ENCODE results near the gene ACSL1.
"Not testable (repeated sequence)": the region's sequence is repeated elsewhere in the genome, so short reads cannot be mapped to it uniquely, and the experiment has no call there.

Gene ACSL1

DNA sequence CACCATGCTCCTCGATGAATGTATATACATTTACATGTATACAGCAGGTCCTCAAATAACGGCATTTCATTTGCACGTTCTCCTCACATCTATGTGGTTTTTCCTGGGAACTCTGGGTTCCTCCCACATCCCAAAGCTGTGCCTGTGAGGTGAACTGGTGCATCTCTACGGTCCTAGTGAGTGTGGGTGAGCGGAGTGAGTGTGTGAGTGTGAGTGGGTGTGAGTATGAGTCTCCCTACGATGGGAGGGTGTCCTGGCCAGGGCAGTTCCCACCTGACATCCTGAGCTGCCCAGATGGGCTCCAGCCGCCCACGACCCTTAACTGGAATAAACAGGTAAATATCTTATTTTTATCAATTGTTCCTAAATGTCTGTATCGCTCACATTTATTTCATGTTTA is 40.0 kb downstream of the ACSL1 start:
- no peak for DNase-seq

DNA sequence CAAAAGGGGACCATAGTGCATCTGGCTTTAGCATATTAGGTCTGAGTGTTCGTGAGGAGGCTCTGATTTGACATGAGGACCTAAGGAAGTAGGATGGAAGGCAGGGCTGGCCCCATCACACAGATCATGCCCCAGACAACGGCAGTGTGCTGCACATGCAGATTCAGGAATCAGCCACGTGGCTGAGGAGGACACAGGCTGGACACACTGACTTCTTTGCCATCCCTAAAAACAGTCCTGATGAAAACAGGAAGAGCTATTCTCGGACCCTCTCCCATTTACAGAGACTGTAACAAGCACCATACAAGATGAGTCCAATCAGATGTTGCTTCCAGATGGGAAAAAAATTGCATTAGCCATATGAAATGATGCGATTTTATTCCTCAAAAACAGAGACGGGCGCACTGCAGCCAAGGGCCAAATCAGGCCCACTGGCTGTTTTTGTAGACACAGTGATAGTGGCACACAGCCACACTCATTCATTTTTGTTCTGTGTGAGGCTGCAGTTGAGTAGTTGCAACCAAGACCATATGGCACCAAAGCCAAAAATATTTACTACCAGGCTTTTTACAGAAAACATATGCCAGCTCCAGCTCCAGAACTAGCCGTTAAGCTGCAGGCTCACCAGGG is 41.0 kb downstream of the ACSL1 start:
- DNase-seq, result no peak

DNA sequence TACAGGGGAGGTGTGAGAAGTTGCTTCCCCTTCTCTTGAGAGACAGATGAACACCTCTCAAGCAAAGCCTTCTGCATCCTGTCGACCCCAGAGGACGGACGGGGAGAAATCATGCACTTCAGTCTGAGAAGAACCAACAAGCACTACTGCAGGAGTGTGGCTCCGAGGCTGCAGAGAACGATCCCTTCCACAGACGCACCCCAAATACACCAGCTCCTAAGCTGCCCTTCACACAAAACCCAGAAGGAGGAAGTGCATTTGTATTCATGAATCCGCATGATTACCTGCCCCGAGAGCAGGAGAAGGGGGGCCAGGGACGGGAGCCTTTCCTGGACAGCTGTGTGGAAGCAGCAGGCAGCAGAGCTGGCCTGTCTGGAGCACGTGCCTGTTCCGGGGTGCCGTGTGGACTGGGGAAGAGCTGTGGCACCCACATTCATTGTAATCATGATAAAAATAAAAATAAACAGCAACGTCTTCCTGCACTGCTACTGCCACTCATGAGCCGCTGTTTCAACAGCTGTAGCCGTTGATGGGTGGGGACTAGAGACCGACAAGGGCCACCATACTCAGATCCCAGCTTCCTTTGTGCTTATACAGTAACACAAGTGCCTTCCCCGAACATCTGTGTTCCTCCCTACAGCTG is 42.9 kb downstream of the ACSL1 start:
- DNase-seq, result no peak

DNA sequence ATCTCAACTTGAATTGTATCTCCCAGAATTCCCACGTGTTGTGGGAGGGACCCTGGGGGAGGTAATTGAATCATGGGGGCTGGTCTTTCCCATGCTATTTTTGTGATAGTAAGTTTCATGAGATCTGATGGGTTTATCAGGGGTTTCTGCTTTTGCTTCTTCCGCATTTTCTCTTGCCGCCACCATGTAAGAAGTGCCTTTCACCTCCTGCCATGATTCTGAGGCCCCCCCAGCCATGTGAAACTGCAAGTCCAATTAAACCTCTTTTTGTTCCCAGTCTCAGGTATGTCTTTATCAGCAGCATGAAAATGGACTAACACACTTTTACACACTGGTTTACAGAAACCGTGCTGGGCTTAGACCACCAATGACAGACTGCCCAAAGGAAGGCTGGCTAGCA is 46.6 kb downstream of the ACSL1 start:
- not testable (repeated sequence) for DNase-seq

DNA sequence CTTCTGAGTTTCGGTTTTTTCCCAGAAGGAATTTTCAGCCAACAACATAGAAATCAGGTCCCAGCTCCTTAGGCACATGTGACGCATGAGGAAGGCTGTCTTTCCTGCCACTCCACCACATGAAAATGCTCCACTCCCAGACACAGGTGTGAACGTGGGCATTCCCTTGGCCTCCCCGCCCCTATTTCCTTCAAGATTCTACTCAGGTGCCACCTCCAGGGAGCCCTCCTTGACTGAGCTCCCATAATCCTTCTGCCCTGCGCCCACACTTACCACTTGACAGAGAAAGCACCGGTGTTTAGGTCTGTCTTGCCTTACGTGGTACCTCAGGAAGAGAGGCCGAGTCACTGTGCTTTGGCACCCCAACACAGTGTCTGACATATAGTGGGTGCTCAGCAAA is 47.4 kb downstream of the ACSL1 start:
- DNase-seq, result no peak

DNA sequence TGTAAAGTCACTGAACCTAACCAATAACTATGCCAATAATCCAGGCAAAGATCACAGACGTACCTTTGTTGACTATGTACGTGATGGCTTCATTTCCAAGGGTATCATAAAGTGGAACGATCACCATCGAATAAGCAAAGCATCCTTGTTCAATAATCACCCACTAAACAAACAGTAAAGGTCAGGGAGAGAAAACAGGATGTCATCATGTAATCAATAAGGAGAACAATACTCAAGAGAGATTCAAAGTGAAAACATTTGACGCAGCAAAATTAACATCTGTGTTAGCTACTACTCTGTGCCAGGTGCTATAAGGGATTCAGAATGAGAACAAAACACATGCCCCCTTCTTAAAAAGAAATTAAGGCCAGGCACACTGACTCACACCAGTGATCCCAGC is 48.9 kb downstream of the ACSL1 start:
- DNase-seq, result no peak

DNA sequence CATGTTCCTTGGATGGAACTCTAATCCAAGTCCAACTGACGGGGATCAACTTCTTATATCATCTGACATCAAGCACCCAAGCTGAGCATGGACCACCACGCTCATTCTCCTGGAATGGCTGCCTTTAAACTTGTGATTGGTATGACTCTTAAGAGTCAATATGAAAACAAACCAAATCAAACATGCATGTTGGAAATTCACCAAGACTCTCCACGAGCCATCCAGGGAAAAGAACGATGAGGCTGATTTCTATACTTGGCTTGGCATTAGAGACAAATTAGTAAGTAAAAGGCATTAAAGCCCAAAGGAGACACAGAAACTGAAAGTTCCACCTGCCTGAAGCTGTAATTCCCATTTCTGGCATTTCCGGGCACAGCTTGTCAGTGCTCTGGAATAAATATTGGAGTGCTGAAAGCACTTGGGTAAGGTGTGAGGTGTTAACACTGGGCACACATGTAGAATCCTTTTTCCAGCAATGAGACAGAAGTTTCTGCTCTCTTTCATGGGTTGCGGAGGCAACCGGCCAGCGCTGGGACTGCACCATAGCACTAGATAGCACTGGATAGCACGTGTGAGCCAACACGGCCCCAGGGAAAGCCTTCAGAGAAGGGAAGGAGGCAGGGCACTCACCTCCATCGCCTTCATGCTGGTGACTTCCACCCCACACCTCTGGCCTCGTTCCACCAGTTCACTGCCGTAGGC is 49.8 kb downstream of the ACSL1 start:
- no peak for DNase-seq

DNA sequence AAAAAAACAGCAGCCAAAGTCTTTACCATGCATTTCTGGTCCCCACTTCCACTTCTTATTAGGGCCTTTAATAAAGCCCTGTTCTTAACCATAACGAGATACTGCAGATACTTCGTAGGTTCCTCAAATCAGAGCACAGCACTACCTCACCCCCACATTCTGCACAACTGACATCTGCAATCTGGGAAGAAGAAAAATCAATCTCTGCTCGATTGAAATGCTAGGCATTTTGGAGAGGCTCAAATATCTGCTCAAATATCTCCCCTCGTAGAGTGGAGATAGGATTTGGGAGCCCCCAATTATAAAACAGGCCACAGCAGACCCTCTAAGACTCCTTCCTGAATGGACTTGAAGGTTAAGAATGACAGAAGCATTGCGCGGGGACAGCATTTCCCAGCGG is 51.6 kb downstream of the ACSL1 start:
- DNase-seq, result no peak

DNA sequence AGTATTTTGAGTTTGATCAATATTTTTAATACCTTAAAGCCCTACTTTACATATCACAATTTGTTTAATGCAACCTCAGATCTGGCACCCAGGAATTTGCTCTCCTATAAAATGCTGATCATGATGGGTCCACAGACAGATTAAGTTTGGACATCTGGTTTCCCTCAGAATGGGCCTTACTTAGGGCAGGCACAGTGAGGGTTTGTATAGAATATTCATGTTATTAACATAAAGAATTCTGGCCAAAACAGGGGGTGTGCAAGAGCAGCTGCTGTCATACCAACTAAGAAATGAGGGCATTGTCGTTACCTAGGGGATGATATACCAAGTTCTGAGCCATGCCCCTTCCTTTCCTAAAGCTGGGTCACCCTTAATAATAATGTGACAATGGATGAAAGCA is 54.4 kb downstream of the ACSL1 start:
- no peak for DNase-seq

DNA sequence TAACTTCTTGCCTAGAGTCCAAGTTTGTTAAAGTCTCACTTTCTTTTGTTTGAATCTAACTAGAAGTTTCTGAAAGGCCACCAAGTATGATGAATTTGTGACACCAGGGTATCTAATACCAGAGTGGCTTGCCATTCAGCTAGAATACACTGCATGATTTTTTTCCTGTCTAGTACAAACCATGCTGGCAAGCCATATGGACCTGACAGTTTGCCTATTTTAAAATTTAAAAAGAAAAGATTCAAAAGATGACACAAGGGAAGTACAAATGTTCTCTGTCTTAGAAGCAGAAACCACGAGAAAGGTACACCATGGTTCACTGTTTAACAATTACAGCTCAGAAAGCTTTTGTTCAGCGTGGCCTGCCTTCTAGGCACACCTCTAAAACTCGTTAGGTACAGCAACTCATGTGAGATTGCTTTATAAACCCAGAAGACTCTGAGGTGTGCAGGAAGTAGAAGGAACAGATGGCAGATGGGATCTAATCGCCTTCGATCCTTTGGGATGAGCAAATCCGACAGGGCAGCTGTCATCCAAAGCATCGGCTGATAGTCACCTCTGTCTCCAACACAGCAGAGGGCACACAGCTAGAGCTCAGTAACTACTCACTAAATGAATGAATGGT is 56.5 kb downstream of the ACSL1 start:
- no peak for DNase-seq

DNA sequence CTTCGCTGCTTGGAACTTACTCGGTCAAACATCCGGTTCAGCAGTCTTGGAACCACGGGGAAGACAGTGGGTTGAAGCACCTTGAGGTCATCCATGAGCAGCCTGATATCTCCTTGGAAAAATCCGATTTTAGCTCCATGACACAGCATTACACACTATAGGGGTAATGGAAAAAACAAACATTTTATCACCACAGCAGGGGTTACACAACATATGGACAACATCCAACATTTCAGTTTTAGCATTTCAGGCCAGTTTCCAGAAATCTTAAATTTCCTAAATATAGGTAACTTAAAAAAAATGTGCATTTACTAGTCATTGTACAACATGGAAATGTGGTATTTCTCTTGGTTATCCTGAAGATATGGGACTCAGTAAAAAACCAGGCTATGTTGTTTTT is 57.5 kb downstream of the ACSL1 start:
- no peak for DNase-seq

DNA sequence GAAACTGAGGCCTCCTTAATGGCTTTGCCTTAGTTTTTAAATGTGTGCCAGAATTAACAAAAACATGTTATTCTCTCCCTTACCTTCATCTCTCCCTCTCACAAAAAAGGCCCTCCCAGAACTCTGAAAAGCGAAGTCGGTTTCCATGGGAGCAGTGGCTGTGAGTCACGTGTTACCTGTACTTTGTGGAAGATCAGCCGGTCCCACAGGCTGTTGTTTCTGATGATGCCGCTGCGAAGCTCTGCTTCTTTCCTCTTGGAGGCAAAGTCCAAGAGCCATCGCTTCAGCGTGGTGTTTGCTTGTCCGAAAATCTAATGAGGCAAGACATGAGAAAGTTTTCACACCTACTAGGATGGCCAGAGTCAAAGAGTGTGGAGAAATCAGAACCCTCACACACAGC is 59.3 kb downstream of the ACSL1 start:
- no peak for DNase-seq

DNA sequence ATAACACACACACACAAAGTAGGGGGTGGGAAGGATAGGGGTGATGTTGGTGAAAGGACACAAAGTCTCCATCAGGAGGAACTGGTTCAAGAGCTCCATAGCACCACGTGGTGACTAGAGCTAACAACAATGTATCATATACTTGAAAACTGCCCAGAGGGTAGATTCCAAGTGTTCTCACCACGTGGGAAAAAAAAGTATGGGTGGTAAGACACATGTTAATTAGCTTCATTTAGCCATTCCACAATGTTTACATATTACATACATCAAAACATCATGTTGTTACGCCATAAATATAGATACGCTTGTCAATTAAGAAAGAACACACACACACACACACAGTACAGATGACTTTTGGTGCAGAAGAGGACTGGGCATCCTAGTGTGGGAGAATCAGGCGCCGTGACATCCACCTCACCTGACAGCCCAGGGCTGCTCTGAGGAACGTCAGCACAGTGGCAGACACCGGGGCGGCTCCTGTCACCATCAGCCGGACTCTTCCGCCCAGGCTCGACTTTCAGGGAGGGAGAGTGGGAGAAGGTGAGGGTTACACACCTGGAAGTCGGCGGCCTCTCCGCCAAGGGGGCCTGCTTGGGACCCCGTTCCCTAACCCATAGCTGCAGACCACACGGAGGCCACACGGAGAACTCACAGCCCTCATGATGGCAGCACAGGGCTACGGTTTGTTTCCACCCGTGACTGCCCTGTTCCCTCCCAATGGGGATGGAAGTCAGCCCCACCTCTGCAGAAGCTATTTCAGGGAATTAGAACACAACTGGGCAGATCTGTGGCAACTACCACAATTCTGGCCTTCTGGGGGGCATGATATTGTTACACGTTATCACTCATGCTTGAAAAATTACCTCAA is 60.1 kb downstream of the ACSL1 start:
- no peak for DNase-seq

DNA sequence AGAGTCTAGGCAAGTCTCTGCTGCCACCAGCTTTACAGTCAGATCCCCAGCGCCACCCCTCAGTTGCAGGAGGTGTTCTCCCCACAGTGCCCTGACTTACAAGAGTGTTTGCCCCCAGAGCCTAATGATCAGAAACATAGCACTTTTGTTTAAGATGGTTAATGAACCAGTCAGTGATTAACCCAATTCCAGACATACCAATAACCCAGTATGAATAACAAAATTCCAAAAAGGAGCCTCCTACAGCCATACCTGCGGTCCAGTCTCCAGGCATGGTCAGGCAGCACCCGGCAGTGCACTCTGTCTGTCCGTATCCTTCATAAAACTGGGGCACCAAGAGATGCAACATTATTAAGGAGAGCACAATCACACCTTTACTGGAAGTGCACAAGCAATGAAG is 61.2 kb downstream of the ACSL1 start:
- no peak for DNase-seq

DNA sequence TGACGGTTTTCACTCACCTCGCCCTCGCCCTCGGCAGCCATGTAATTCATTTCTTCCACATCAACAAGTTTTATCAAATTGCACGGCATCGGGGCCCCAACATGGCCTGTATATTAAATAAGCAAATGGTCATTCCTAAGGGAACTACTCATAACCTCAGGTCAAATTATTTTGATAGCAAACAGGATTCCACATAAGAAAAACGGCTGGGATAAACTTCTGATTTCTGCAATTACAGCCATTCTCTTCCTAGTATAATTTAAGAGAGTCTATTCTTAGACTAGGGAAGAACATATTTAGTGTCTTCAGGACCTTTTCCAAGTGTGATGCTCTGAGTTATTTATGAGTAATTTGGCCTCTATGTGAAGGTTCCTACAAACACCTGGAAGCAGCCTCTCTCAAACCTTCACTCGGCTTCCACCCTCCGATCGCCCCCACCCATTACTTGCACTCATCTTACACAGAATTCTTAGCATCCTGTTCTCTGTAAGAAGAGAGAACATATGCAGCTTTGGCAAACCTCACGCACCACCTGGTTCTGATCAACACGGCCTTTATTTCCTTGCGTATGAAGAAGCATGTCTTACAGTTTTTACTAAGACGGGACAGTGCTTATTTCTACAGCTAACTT is 62.5 kb downstream of the ACSL1 start:
- no peak for DNase-seq

DNA sequence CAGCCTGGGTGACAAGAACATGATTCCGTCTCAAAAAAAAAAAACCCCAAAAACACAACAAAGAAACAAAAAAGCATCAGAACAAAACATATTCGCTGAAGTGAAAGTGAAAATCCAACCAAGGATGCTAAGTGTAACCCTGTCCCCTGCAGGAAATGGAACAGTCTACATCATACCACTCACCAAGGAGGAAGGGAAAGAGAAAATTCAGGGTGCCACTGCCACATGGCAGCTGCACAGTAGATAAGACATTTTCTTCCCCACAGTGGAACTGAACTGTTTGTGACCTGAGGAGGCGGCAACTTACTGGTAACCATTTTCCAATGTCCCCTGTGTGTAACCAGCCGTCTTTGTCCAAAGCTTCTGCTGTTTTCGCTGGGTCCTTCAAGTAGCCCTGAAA is 63.7 kb downstream of the ACSL1 start:
- DNase-seq, result no peak

DNA sequence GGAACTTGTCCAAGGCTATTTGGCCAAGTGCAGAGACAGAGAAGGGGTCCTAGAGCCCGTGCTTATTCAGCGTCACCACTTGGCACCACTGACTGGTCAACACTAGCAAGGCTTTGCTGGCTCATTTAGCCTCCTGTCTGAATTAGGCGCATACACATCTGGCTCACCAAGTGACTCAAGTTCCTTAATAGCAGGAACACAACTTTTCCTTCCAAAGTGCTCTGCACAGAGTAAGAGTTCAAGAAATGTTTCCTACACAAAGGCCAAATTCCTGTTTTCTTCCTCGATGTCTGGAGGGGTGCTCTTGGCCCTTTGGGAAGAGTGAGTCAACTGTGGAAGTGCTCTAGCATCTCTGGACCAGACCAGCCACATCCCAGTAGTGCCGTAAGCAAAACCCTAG is 65.1 kb downstream of the ACSL1 start:
- no peak for DNase-seq

DNA sequence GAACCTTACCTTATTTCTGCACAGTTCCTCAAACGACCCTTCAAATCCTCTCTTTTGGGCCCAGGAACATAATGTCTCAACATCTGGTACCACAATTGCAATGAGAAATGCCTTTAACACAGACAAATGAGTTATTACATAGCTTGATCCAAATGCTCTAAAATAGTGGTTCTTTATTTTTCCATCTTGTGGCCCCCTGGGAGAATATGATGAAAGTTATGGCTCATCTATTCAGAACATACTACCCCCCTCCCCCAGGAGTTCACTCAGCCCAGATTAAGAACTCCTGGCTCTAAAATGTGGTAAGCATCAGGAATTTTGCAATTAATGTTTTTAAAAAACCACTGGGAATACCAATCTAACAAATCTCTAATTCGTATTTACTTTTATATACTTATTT is 68.0 kb downstream of the ACSL1 start:
- no peak for DNase-seq

DNA sequence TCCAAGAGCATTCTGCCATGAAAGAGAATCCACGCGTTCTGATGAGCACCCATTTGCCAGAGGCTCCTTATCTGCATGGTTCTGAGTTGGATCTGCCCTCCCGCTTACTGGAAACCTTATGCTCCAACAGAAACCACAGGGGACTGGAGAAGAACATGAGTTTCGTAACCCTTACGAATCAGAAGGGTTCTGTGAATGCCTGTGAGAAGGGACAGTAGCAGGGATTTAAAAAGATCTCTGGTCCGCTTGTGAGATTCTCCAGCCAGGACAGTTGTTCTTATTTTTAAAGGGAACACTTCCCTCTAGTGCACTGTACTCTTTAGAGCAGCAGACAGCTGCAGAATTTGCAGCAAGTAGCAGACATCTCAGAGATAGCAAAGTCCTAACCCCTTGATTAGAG is 69.4 kb downstream of the ACSL1 start:
- no peak for DNase-seq

DNA sequence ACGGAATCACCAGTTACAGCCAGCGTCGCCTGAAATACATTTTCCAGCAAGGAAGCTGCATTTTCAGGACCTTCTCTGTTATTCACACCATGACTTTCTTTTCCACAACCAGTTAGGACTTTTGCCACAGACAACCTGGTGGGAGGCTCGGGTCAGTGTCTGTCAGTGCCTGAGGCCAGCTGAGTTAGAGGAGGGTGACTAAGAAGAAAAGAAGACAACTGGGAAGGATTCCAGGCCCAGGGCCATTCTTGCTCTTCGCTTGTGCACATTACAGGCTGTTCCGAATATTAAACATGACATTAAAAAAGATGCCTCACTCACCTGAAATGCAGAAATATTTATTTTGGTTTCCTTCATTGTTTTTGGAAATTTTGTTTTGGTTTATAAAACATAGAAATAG is 70.5 kb downstream of the ACSL1 start:
- no peak for DNase-seq

DNA sequence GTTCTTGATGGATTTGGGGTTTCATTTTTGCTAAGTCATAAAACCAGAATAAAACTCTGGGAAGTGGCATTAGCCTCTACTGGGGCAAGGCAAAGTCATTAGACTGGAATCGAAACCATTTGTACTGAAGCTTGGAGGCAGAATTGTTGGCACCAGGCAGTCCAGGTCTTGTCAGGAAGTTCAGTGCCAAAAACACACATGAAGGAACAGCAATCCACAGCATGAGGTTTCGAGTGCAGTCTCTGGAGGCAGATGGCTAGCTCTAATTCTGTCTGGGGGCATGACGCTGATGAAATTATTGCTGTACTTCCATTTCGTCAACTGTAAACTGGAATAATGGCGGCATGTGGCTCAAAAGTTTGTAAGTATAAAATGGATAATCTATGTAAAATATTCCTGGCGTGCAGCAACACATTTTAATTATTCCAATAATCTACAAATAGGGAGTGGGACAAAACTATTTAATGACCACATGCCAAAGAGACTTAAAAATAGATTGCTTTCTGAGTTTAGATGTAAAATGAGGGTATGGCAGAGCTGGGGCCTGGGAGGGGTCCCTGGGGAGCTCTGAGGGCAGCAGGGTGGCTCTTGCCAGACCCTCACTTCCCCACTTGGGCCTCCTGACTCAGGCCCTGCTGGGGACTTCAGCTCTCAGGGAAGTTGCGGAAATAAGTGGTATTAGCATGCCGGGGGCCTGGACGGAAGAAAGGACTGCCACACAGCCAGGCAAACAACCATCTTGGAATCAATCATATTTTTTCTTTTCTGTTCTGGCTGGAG is 73.1 kb downstream of the ACSL1 start:
- DNase-seq, result no peak

DNA sequence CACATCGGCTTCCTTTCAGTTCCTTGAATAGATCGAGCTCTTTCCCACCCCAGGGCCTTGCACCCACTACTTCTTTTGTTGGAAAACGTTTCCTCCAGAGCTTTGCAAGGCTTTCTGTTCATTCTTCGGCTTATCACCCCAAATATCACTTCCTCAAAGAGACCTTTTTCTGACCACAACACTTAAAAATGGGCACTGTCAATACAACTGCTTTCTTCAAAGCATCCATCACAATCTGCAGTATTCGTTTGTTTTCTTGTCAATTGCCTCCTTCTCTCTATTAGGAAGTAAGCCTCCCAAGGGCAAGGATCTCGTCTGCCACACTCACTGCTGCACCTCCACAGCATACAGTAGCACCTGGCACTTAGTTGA is 74.2 kb downstream of the ACSL1 start:
- no peak for DNase-seq

Data from CD4-positive, alpha-beta T cell treated with Interferon gamma for 1 hour (primary cell).